Cardiac muscle cell (in vitro differentiated cells and primary cell): ENCODE data around the gene TGM3. TPM values are rescaled to one million over a fixed set of nuclear protein-coding genes. Genes with fewer than 3 reads are reported as not detected.
A peak's percentile ranks its signal among the peaks of the same experiment; 100 is the strongest.

Source experiments
- DNase-seq, 2 donors: peaks; one replicate each; pipeline versions ENCODE4 v3.0.0 to v3.0.0-alpha.2; 2010 to 2017; ENCODE audit warnings: low read depth in 1 of 2, low spot score in 1 of 2
- H3K27ac ChIP-seq: fragments of 200-600 bp; sonication (generic); 2 replicates; pipeline ENCODE4 v1.5.1; 2016
- H3K27me3 ChIP-seq: fragments of 200-600 bp; sonication (generic); 2 replicates; pipeline ENCODE4 v1.6.0; 2016; ENCODE audit warnings: control low read depth
- H3K36me3 ChIP-seq: fragments of 200-600 bp; sonication (generic); 2 replicates; pipeline ENCODE4 v1.5.1; 2016; ENCODE audit warnings: control low read depth
- H3K4me1 ChIP-seq: fragments of 200-600 bp; sonication (generic); 2 replicates; pipeline ENCODE4 v1.8.1; 2017; ENCODE audit warnings: low read depth, mild to moderate bottlenecking, mixed run types
- H3K4me3 ChIP-seq: fragments of 200-600 bp; sonication (generic); 2 replicates; pipeline ENCODE4 v1.5.1; 2016; ENCODE audit warnings: mild to moderate bottlenecking
- H3K9me3 ChIP-seq: fragments of 200-600 bp; sonication (generic); 2 replicates; pipeline ENCODE4 v1.5.1; 2017; ENCODE audit warnings: low read depth, mild to moderate bottlenecking, control low read depth
- polyA plus RNA-seq: library from polyadenylated mRNA; unstranded; fragments of >200 nt; fragmentation: Nextera tagmentation; extraction: Ambion mirVana; gene quantifications from 2 replicates; pipeline ENCODE4 v1.2.1, GENCODE V29; 2016
- total RNA-seq: library from RNA; depleted of rRNA; stranded (reverse); fragments of >200 nt; gene quantifications from 2 replicates; pipeline ENCODE4 v1.2.3, GENCODE V29; 2016
- TF ChIP-seq, protein P1 (sequence below): IDR thresholded peaks from 2 replicates; pipeline ENCODE4 v1.5.1; 2012; ENCODE audit warnings: low read depth, mild to moderate bottlenecking, low read length

Gene TGM3
- total and polyA plus RNA-seq, 2 experiments from 2014 or later, result not detected

DNA sequence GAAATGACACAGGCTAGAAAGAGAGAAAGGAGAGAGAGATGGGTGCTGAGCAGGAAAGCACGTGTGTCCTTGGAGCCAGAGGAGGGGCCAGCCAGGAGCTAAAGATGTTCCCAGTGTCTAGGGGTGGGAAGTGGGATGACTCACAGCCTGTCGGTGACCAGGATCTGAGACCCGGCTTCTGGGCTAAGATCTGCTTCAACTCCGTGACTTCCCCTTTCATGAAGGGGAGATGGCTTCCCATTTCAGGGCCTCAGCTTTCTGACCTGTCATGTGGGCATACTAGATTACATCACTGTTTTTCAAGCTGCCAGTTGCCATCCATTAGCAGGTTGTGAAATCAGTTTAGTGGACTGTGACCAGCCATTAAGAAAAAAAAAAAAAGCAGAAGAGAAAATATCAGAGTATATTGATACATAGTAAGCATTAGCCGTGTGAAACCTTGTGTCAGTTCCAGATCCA, 5.4 kb downstream of the TGM3 start:
- Histone ChIP-seq H3K27me3 (no peaks in the 10 kb centered on the region), H3K9me3 (no peaks in the 10 kb centered on the region), H3K4me3 (no peak overlapping the region), H3K27ac (no peak overlapping the region), H3K36me3 (no peaks in the 10 kb centered on the region), H3K4me1 (no peaks in the 10 kb centered on the region)
- TF ChIP-seq, protein P1, sequence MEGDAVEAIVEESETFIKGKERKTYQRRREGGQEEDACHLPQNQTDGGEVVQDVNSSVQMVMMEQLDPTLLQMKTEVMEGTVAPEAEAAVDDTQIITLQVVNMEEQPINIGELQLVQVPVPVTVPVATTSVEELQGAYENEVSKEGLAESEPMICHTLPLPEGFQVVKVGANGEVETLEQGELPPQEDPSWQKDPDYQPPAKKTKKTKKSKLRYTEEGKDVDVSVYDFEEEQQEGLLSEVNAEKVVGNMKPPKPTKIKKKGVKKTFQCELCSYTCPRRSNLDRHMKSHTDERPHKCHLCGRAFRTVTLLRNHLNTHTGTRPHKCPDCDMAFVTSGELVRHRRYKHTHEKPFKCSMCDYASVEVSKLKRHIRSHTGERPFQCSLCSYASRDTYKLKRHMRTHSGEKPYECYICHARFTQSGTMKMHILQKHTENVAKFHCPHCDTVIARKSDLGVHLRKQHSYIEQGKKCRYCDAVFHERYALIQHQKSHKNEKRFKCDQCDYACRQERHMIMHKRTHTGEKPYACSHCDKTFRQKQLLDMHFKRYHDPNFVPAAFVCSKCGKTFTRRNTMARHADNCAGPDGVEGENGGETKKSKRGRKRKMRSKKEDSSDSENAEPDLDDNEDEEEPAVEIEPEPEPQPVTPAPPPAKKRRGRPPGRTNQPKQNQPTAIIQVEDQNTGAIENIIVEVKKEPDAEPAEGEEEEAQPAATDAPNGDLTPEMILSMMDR, result no peak
- peak in 1 of 2 donors; percentile 21 for DNase-seq

DNA sequence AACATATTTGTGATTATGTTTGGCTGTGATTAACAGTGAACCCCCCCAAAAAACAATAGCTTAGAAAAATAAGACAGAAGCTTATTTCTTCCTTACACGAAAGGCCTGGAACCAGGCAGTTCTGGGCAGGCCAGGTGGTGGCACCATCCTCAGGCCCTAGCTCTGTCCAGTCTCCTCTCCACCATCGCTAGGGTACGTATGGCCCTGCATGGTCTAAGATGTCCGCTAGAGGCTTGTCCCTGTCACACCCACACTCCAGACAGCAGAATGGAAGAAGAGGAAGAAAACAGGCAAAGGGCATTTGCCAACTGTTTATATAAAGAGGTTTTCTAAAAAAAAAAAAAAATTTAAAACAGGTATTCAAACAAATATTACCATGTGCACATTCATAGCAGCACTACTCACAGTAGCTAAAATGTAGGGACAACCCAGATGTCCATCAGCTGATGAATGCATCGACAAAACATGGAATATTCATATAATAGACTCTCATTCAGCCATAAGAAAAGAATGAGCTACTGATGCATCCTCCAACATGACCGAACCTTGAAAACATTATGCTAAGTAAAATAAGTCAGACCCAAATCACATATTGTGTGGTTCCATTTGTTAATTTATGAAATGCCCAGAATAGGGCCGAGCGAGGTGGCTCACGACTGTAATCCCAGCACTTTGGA, 6.7 kb downstream of the TGM3 start:
- no peak for DNase-seq
- Histone ChIP-seq H3K27ac (no peak overlapping the region), H3K4me3 (no peak overlapping the region), H3K4me1 (no peaks in the 10 kb centered on the region), H3K27me3 (no peaks in the 10 kb centered on the region), H3K9me3 (no peaks in the 10 kb centered on the region), H3K36me3 (no peaks in the 10 kb centered on the region)
- TF ChIP-seq, protein P1, result no peak

DNA sequence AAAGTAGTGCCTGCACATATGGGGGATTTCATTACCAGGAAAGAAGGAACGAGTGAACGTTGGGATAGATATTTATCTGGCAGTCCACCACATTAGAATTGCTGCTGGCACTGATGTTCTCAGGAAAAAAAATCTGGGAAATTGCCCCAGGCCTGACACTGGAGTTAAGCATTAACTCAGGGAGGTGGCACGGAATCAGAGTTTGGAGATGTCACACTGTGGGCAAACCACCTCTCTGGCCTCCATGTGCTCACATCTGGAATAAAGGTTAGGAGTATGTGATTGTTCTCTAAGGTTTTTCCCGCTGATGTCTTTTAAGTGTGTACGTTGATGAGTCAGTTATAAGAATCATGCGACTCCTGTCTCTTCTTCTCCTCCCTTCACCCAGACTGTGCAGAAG, 7.9 kb downstream of the TGM3 start:
- H3K9me3 ChIP-seq, result no peaks in the 10 kb centered on the region
- H3K36me3 ChIP-seq, result no peaks in the 10 kb centered on the region
- DNase-seq, result no peak
- TF ChIP-seq, protein P1, result no peak
- no peak overlapping the region for H3K27ac ChIP-seq
- H3K4me3 ChIP-seq, result no peak overlapping the region
- no peaks in the 10 kb centered on the region for H3K27me3 ChIP-seq
- no peaks in the 10 kb centered on the region for H3K4me1 ChIP-seq

- no peak overlapping the region for H3K27ac ChIP-seq
- no peaks in the 10 kb centered on the region for H3K27me3 ChIP-seq
- no peak overlapping the region for H3K4me3 ChIP-seq
- no peaks in the 10 kb centered on the region for H3K9me3 ChIP-seq
- TF ChIP-seq, protein P1, result no peak
- no peaks in the 10 kb centered on the region for H3K4me1 ChIP-seq
- H3K36me3 ChIP-seq, result no peaks in the 10 kb centered on the region
- no peak for DNase-seq
Measured at GRCh38 chr20:2304180-2304579, 8.4 kb downstream of the TGM3 start.

DNA sequence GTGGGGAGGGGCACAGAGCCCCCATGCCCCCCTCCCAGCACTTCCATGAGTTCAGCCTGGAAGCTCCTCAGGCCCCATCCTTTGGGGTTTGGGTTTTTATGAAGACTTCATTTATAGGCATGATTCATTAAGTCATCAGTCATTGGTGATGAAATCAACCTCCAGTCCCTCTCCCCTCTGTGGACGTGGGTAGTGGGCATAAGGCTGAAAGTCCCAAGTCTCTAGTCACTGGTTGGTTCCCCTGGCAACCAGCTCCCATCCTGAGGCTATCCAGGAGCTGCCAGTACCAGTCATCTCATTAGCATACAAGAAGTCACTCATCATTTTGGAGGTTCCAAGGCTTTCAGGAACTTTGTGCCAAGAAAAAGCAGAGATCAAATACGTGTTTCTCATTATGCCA, 9.2 kb downstream of the TGM3 start:
- Histone ChIP-seq H3K27ac (no peak overlapping the region), H3K27me3 (no peaks in the 10 kb centered on the region), H3K4me1 (no peaks in the 10 kb centered on the region), H3K9me3 (no peaks in the 10 kb centered on the region), H3K4me3 (no peak overlapping the region), H3K36me3 (no peaks in the 10 kb centered on the region)
- DNase-seq, result no peak
- TF ChIP-seq, protein P1, result no peak
